Stomach (tissue), 4 donors: Measurements from ENCODE around the gene GDF15.

Experiments used
- CTCF ChIP-seq, 7 experiments: fragments of 450-650 bp in 4 of 7; fragments of 200-600 bp in 3 of 7; sonication (generic) in 3 of 7; IDR thresholded peaks; one replicate each; pipeline ENCODE4 v1.5.1; 2016 to 2019; ENCODE audit warnings: antibody characterized with exemption in 7 of 7, control low read depth in 2 of 7, mild to moderate bottlenecking in 1 of 7
- POLR2AphosphoS5 ChIP-seq, 3 donors: sonication (generic); formaldehyde crosslinking; IDR thresholded peaks; one replicate each; pipeline ENCODE4 v1.6.1; 2016; ENCODE audit warnings: antibody characterized with exemption in 3 of 3

- no peak for TF ChIP-seq CTCF (IDR thresholded peaks at IDR 0.05)
- no peak for TF ChIP-seq POLR2AphosphoS5 (IDR thresholded peaks at IDR 0.05)
These were observed 47.2 kb downstream of the GDF15 start for GRCh38 chr19:18433015-18433691.
